Right atrium auricular region (tissue), 2 donors: ENCODE results near the gene CLEC4M. TPM values are rescaled to one million over a fixed set of nuclear protein-coding genes. Genes with fewer than 3 reads are reported as not detected.

ENCODE experiments used
- DNase-seq: peaks from one replicate; pipeline ENCODE4 v3.0.0-alpha.2; 2019; ENCODE audit warnings: low spot score
- H3K27ac ChIP-seq, 2 donors: fragments of 200-600 bp; sonication (generic); 1 replicate in 1 of 2; 2 replicates in 1 of 2; pipeline ENCODE4 v1.5.1; 2016 to 2019
- H3K27me3 ChIP-seq, 2 donors: fragments of 200-600 bp; sonication (generic); one replicate each; pipeline versions ENCODE4 v1.5.1 to v1.6.0; 2017 to 2019
- H3K36me3 ChIP-seq: fragments of 200-600 bp; sonication (generic); one replicate; pipeline ENCODE4 v1.5.1; 2016
- H3K4me1 ChIP-seq, 2 donors: fragments of 200-600 bp; sonication (generic); one replicate each; pipeline versions ENCODE4 v1.5.1 to v1.6.0; 2017 to 2019
- H3K4me3 ChIP-seq, 2 donors: fragments of 200-600 bp; sonication (generic); 1 replicate in 1 of 2; 2 replicates in 1 of 2; pipeline ENCODE4 v1.5.1; 2017 to 2019; ENCODE audit warnings: mild to moderate bottlenecking in 1 of 2, moderate library complexity in 1 of 2
- H3K9me3 ChIP-seq, 2 donors: fragments of 200-600 bp; sonication (generic); one replicate each; pipeline ENCODE4 v1.5.1; 2019
- CTCF ChIP-seq, 2 donors: fragments of 200-600 bp; sonication (generic); IDR thresholded peaks; one replicate each; pipeline ENCODE4 v1.5.1; 2019; ENCODE audit warnings: antibody characterized with exemption in 2 of 2
- total RNA-seq, 2 donors: library from RNA; depleted of rRNA; stranded (reverse); fragments of >200 nt; gene quantifications; one replicate each; pipeline ENCODE4 v1.1.0, GENCODE V29; 2016

Gene CLEC4M
- total RNA-seq, 2 donors from 2014 or later = not detected

- Histone ChIP-seq H3K36me3 (no peaks in the 10 kb centered on the region), H3K4me1 (no peaks in the 10 kb centered on the region), H3K9me3 (no peaks in the 10 kb centered on the region), H3K4me3 (no peak overlapping the region), H3K27me3 (no peaks in the 10 kb centered on the region), H3K27ac (peak overlapping the region in 1 of 2 donors; percentile 2)
- TF ChIP-seq CTCF (IDR thresholded peaks at IDR 0.05) = no peak
- DNase-seq = no peak
Measured at GRCh38 chr19:7740682-7741054, 22.4 kb upstream of the CLEC4M start.

GRCh38 chr19:7742575-7742974 is 20.5 kb upstream of the CLEC4M start:
- Histone ChIP-seq H3K4me3 (no peak overlapping the region), H3K9me3 (no peaks in the 10 kb centered on the region), H3K27ac (no peak overlapping the region), H3K4me1 (no peaks in the 10 kb centered on the region), H3K36me3 (no peaks in the 10 kb centered on the region), H3K27me3 (no peaks in the 10 kb centered on the region)
- TF ChIP-seq CTCF (IDR thresholded peaks at IDR 0.05) = no peak
- DNase-seq = no peak

- no peak for TF ChIP-seq CTCF (IDR thresholded peaks at IDR 0.05)
- no peak overlapping the region for H3K4me3 ChIP-seq
- H3K9me3 ChIP-seq = no peaks in the 10 kb centered on the region
- H3K36me3 ChIP-seq = no peaks in the 10 kb centered on the region
- no peaks in the 10 kb centered on the region for H3K27me3 ChIP-seq
- no peaks in the 10 kb centered on the region for H3K4me1 ChIP-seq
- no peak overlapping the region for H3K27ac ChIP-seq
- no peak for DNase-seq
Measured at GRCh38 chr19:7742991-7743390, 20.1 kb upstream of the CLEC4M start.

GRCh38 chr19:7743425-7743841 is 19.6 kb upstream of the CLEC4M start:
- Histone ChIP-seq H3K9me3 (no peaks in the 10 kb centered on the region), H3K4me1 (no peaks in the 10 kb centered on the region), H3K27me3 (no peaks in the 10 kb centered on the region), H3K27ac (no peak overlapping the region), H3K4me3 (no peak overlapping the region), H3K36me3 (no peaks in the 10 kb centered on the region)
- no peak for DNase-seq
- no peak for TF ChIP-seq CTCF (IDR thresholded peaks at IDR 0.05)

GRCh38 chr19:7744199-7744786 is 18.8 kb upstream of the CLEC4M start:
- Histone ChIP-seq H3K27me3 (no peaks in the 10 kb centered on the region), H3K4me1 (no peaks in the 10 kb centered on the region), H3K27ac (no peak overlapping the region), H3K4me3 (no peak overlapping the region), H3K36me3 (no peaks in the 10 kb centered on the region), H3K9me3 (no peaks in the 10 kb centered on the region)
- DNase-seq = no peak
- TF ChIP-seq CTCF (IDR thresholded peaks at IDR 0.05) = no peak
